ENCODE data around the gene DAZAP2. TPM values are rescaled to one million over a fixed set of nuclear protein-coding genes. Genes with fewer than 3 reads are reported as not detected.
A peak's percentile ranks its signal among the peaks of the same experiment; 100 is the strongest.

Gene DAZAP2
- total and polyA plus RNA-seq, 2 donors, result 169 to 279 TPM

GRCh38 chr12:51209259-51209658 lies 29.4 kb upstream of the DAZAP2 start:
- WGBS, result over 99% methylated on average over 2 of the region's 2 CpGs
- H3K27me3 ChIP-seq (ENCODE audit: control insufficient read depth in 2 of 2, insufficient read depth in 1 of 2, low read length in 1 of 2), result no peaks in the 10 kb centered on the region
- H3K4me3 ChIP-seq (ENCODE audit: low read length in 2 of 2), result no peak overlapping the region
- DNase-seq (ENCODE audit: low read depth in 6 of 9, low spot score in 9 of 9), result no peak
- H3K36me3 ChIP-seq (ENCODE audit: control insufficient read depth in 2 of 2, insufficient read depth in 2 of 2, low read length in 1 of 2), result no peaks in the 10 kb centered on the region
- H3K27ac ChIP-seq (ENCODE audit: low read depth in 1 of 2, low read length in 1 of 2), result no peak overlapping the region
- no peaks in the 10 kb centered on the region for H3K4me1 ChIP-seq (ENCODE audit: control insufficient read depth in 2 of 2, insufficient read depth in 2 of 2, low read length in 2 of 2)
- no peaks in the 10 kb centered on the region for H3K9me3 ChIP-seq (ENCODE audit: control insufficient read depth in 2 of 2, insufficient read depth in 1 of 2, low read length in 1 of 2)

- no peak for DNase-seq (ENCODE audit: low read depth in 6 of 9, low spot score in 9 of 9)
- H3K27ac ChIP-seq (ENCODE audit: low read depth in 1 of 2, low read length in 1 of 2), result no peak overlapping the region
- no peak overlapping the region for H3K4me3 ChIP-seq (ENCODE audit: low read length in 2 of 2)
- 88% methylated on average over 2 of the region's 2 CpGs for WGBS
- no peaks in the 10 kb centered on the region for H3K9me3 ChIP-seq (ENCODE audit: control insufficient read depth in 2 of 2, insufficient read depth in 1 of 2, low read length in 1 of 2)
- H3K4me1 ChIP-seq (ENCODE audit: control insufficient read depth in 2 of 2, insufficient read depth in 2 of 2, low read length in 2 of 2), result no peaks in the 10 kb centered on the region
- H3K27me3 ChIP-seq (ENCODE audit: control insufficient read depth in 2 of 2, insufficient read depth in 1 of 2, low read length in 1 of 2), result peaks cover 0 to under 1% of the 10 kb centered on the region in 2 donors
- H3K36me3 ChIP-seq (ENCODE audit: control insufficient read depth in 2 of 2, insufficient read depth in 2 of 2, low read length in 1 of 2), result no peaks in the 10 kb centered on the region
These were observed 27.8 kb upstream of the DAZAP2 start for GRCh38 chr12:51210690-51211395.

- Histone ChIP-seq H3K27me3 (ENCODE audit: control insufficient read depth in 2 of 2, insufficient read depth in 1 of 2, low read length in 1 of 2) (peaks cover 3 to 30% of the 10 kb centered on the region in 2 donors), H3K4me3 (ENCODE audit: low read length in 2 of 2) (no peak overlapping the region), H3K36me3 (ENCODE audit: control insufficient read depth in 2 of 2, insufficient read depth in 2 of 2, low read length in 1 of 2) (no peaks in the 10 kb centered on the region), H3K9me3 (ENCODE audit: control insufficient read depth in 2 of 2, insufficient read depth in 1 of 2, low read length in 1 of 2) (no peaks in the 10 kb centered on the region), H3K4me1 (ENCODE audit: control insufficient read depth in 2 of 2, insufficient read depth in 2 of 2, low read length in 2 of 2) (peaks cover 9% of the 10 kb centered on the region in 2 donors), H3K27ac (ENCODE audit: low read depth in 1 of 2, low read length in 1 of 2) (no peak overlapping the region)
- 99% methylated on average over 5 of the region's 5 CpGs for WGBS
- no peak for DNase-seq (ENCODE audit: low read depth in 6 of 9, low spot score in 9 of 9)
These were observed 23.7 kb upstream of the DAZAP2 start for GRCh38 chr12:51214895-51215294.

GRCh38 chr12:51216642-51217041 lies 22.0 kb upstream of the DAZAP2 start:
- no peaks in the 10 kb centered on the region for H3K36me3 ChIP-seq (ENCODE audit: control insufficient read depth in 2 of 2, insufficient read depth in 2 of 2, low read length in 1 of 2)
- no peaks in the 10 kb centered on the region for H3K9me3 ChIP-seq (ENCODE audit: control insufficient read depth in 2 of 2, insufficient read depth in 1 of 2, low read length in 1 of 2)
- H3K27me3 ChIP-seq (ENCODE audit: control insufficient read depth in 2 of 2, insufficient read depth in 1 of 2, low read length in 1 of 2), result peaks cover 3 to 30% of the 10 kb centered on the region in 2 donors
- no peak overlapping the region for H3K27ac ChIP-seq (ENCODE audit: low read depth in 1 of 2, low read length in 1 of 2)
- WGBS, result 78% methylated on average over 7 of the region's 7 CpGs
- H3K4me3 ChIP-seq (ENCODE audit: low read length in 2 of 2), result peak overlapping the region in 1 of 2 donors; percentile 88
- DNase-seq (ENCODE audit: low read depth in 6 of 9, low spot score in 9 of 9), result no peak
- H3K4me1 ChIP-seq (ENCODE audit: control insufficient read depth in 2 of 2, insufficient read depth in 2 of 2, low read length in 2 of 2), result peaks cover 9% of the 10 kb centered on the region in 2 donors

- no peaks in the 10 kb centered on the region for H3K36me3 ChIP-seq (ENCODE audit: control insufficient read depth in 2 of 2, insufficient read depth in 2 of 2, low read length in 1 of 2)
- 2% methylated on average over 81 of the region's 81 CpGs for WGBS
- H3K4me3 ChIP-seq (ENCODE audit: low read length in 2 of 2), result peak overlapping the region; percentile 82 to 88
- peak overlapping the region in 1 of 2 donors; percentile 87 for H3K27ac ChIP-seq (ENCODE audit: low read depth in 1 of 2, low read length in 1 of 2)
- H3K4me1 ChIP-seq (ENCODE audit: control insufficient read depth in 2 of 2, insufficient read depth in 2 of 2, low read length in 2 of 2), result peaks cover 9% of the 10 kb centered on the region in 2 donors
- peaks cover 3 to 30% of the 10 kb centered on the region in 2 donors for H3K27me3 ChIP-seq (ENCODE audit: control insufficient read depth in 2 of 2, insufficient read depth in 1 of 2, low read length in 1 of 2)
- DNase-seq (ENCODE audit: low read depth in 6 of 9, low spot score in 9 of 9), result peak in 1 of 9 donors; percentile 26
- H3K9me3 ChIP-seq (ENCODE audit: control insufficient read depth in 2 of 2, insufficient read depth in 1 of 2, low read length in 1 of 2), result no peaks in the 10 kb centered on the region
These were observed 21.3 kb upstream of the DAZAP2 start for GRCh38 chr12:51217133-51217967.

GRCh38 chr12:51217968-51218606 lies 20.5 kb upstream of the DAZAP2 start, which contains the start of gene POU6F1:
Gene POU6F1, minus strand, starts transcription at chr12:51218062. Its CDS starts 11,226 bp downstream, at chr12:51206836.
- peak within 1 kb of the TSS; percentile 82 to 88 for H3K4me3 ChIP-seq (ENCODE audit: low read length in 2 of 2)
- no peaks in the 10 kb centered on the region for H3K9me3 ChIP-seq (ENCODE audit: control insufficient read depth in 2 of 2, insufficient read depth in 1 of 2, low read length in 1 of 2)
- DNase-seq (ENCODE audit: low read depth in 6 of 9, low spot score in 9 of 9), result peak; percentile 27 to 80 (median 42)
- peaks cover 9% of the 10 kb centered on the region in 2 donors for H3K4me1 ChIP-seq (ENCODE audit: control insufficient read depth in 2 of 2, insufficient read depth in 2 of 2, low read length in 2 of 2)
- no peaks in the 10 kb centered on the region for H3K36me3 ChIP-seq (ENCODE audit: control insufficient read depth in 2 of 2, insufficient read depth in 2 of 2, low read length in 1 of 2)
- peak within 1 kb of the TSS in 1 of 2 donors; percentile 87 for H3K27ac ChIP-seq (ENCODE audit: low read depth in 1 of 2, low read length in 1 of 2)
- WGBS, result under 1% methylated on average over 35 of the region's 35 CpGs
- H3K27me3 ChIP-seq (ENCODE audit: control insufficient read depth in 2 of 2, insufficient read depth in 1 of 2, low read length in 1 of 2), result peaks cover 3 to 30% of the 10 kb centered on the region in 2 donors

- Histone ChIP-seq H3K4me1 (ENCODE audit: control insufficient read depth in 2 of 2, insufficient read depth in 2 of 2, low read length in 2 of 2) (peaks cover 9% of the 10 kb centered on the region in 2 donors), H3K27me3 (ENCODE audit: control insufficient read depth in 2 of 2, insufficient read depth in 1 of 2, low read length in 1 of 2) (peaks cover 3 to 30% of the 10 kb centered on the region in 2 donors), H3K27ac (ENCODE audit: low read depth in 1 of 2, low read length in 1 of 2) (peak overlapping the region in 1 of 2 donors; percentile 87), H3K36me3 (ENCODE audit: control insufficient read depth in 2 of 2, insufficient read depth in 2 of 2, low read length in 1 of 2) (no peaks in the 10 kb centered on the region), H3K9me3 (ENCODE audit: control insufficient read depth in 2 of 2, insufficient read depth in 1 of 2, low read length in 1 of 2) (no peaks in the 10 kb centered on the region), H3K4me3 (ENCODE audit: low read length in 2 of 2) (peak overlapping the region; percentile 82 to 88)
- DNase-seq (ENCODE audit: low read depth in 6 of 9, low spot score in 9 of 9), result no peak
- WGBS, result 72% methylated on average over 10 of the region's 10 CpGs
These were observed 19.9 kb upstream of the DAZAP2 start for GRCh38 chr12:51218607-51219161.

GRCh38 chr12:51219322-51219721 lies 19.3 kb upstream of the DAZAP2 start:
- peaks cover 9% of the 10 kb centered on the region in 2 donors for H3K4me1 ChIP-seq (ENCODE audit: control insufficient read depth in 2 of 2, insufficient read depth in 2 of 2, low read length in 2 of 2)
- H3K4me3 ChIP-seq (ENCODE audit: low read length in 2 of 2), result no peak overlapping the region
- peaks cover 3 to 30% of the 10 kb centered on the region in 2 donors for H3K27me3 ChIP-seq (ENCODE audit: control insufficient read depth in 2 of 2, insufficient read depth in 1 of 2, low read length in 1 of 2)
- no peak for DNase-seq (ENCODE audit: low read depth in 6 of 9, low spot score in 9 of 9)
- no peaks in the 10 kb centered on the region for H3K36me3 ChIP-seq (ENCODE audit: control insufficient read depth in 2 of 2, insufficient read depth in 2 of 2, low read length in 1 of 2)
- H3K27ac ChIP-seq (ENCODE audit: low read depth in 1 of 2, low read length in 1 of 2), result no peak overlapping the region
- H3K9me3 ChIP-seq (ENCODE audit: control insufficient read depth in 2 of 2, insufficient read depth in 1 of 2, low read length in 1 of 2), result no peaks in the 10 kb centered on the region
- WGBS, result 90% methylated on average over 5 of the region's 5 CpGs

Data from thymus (tissue), 11 donors.